Caco-2 (cell line): ENCODE results near the gene ITGA5. TPM values are rescaled to one million over a fixed set of nuclear protein-coding genes. Genes with fewer than 3 reads are reported as not detected.

ENCODE experiments used
- BruUV-seq: library from RNA; stranded (reverse); fragments of 400-500 nt; replicated peaks from 2 replicates; lab custom pipeline; 2021; lab: Mats Ljungman, UMichigan
- CTCF ChIA-PET: fragments of 300-600 bp; sonication (Branson Sonifier 250); formaldehyde crosslinking; loops from one replicate; lab custom pipeline; 2022; ENCODE audit warnings: antibody characterized with exemption; lab: Charles Lee
- POLR2A ChIA-PET: fragments of 300-600 bp; sonication (Branson Sonifier 250); formaldehyde crosslinking; loops from one replicate; lab custom pipeline; 2022; ENCODE audit warnings: antibody characterized with exemption; lab: Charles Lee
- DNase-seq, 2 experiments: peaks; one replicate each; pipeline versions ENCODE4 v3.0.0 to v3.0.0-alpha.2; 2020 to 2022
- H3K27me3 ChIP-seq: replicated peaks from 2 replicates; pipeline ENCODE4 v1.6.0; 2011; ENCODE audit warnings: low read length; ENCODE audit not compliant: control insufficient read depth, insufficient read depth
- H3K36me3 ChIP-seq: 2 replicates; pipeline ENCODE4 v1.5.1; 2011; ENCODE audit warnings: low read length; ENCODE audit not compliant: control insufficient read depth, insufficient read depth
- H3K4me1 ChIP-seq: fragments of 250-450 bp; sonication (Bioruptor Pico); 2 replicates; pipeline ENCODE4 v1.5.1; 2020; ENCODE audit warnings: mild to moderate bottlenecking
- H3K4me3 ChIP-seq: 2 replicates; pipeline ENCODE4 v1.5.1; 2011; ENCODE audit warnings: low read depth, mild to moderate bottlenecking, control low read depth, low read length
- H3K9me3 ChIP-seq: fragments of 250-450 bp; sonication (Bioruptor Pico); 2 replicates; pipeline ENCODE4 v1.5.1; 2020; ENCODE audit warnings: mild to moderate bottlenecking, moderate library complexity
- H3K27ac Mint-ChIP-seq: one replicate; pipeline ENCODE4 v1.8.0; 2022; ENCODE audit warnings: mixed read lengths; ENCODE audit not compliant: unreplicated experiment
- H3K27me3 Mint-ChIP-seq: one replicate; pipeline ENCODE4 v1.8.0; 2022; ENCODE audit warnings: mixed read lengths; ENCODE audit not compliant: insufficient read depth, unreplicated experiment
- H3K36me3 Mint-ChIP-seq: one replicate; pipeline ENCODE4 v1.8.0; 2022; ENCODE audit warnings: mild to moderate bottlenecking, mixed read lengths; ENCODE audit not compliant: insufficient read depth, unreplicated experiment
- H3K4me1 Mint-ChIP-seq: one replicate; pipeline ENCODE4 v1.8.0; 2022; ENCODE audit warnings: low read depth, mixed read lengths; ENCODE audit not compliant: unreplicated experiment
- H3K4me3 Mint-ChIP-seq: one replicate; pipeline ENCODE4 v1.8.0; 2022; ENCODE audit warnings: mild to moderate bottlenecking, moderate library complexity, mixed read lengths; ENCODE audit not compliant: unreplicated experiment
- H3K9me3 Mint-ChIP-seq: one replicate; pipeline ENCODE4 v1.8.0; 2022; ENCODE audit warnings: mixed read lengths; ENCODE audit not compliant: unreplicated experiment
- CTCF ChIP-seq, 2 experiments: fragments of 200-600 bp in 1 of 2; IDR thresholded peaks; 1 replicate in 1 of 2; 2 replicates in 1 of 2; pipeline versions ENCODE4 v1.5.1 to v1.8.0; 2011 to 2022; ENCODE audit warnings: antibody characterized with exemption in 1 of 2, control low read depth in 1 of 2, inconsistent platforms in 1 of 2, low read depth in 1 of 2, low read length in 1 of 2, mild to moderate bottlenecking in 1 of 2, moderate library complexity in 1 of 2; ENCODE audit not compliant: insufficient read depth in 1 of 2, severe bottlenecking in 1 of 2, unreplicated experiment in 1 of 2
- intact Hi-C: fragments of 100-400 bp; cut with micrococcal nuclease; formaldehyde crosslinking; loops from one replicate; pipeline ENCODE4 v1.10.0; 2022; ENCODE audit not compliant: unreplicated experiment
- total RNA-seq: library from RNA; stranded (reverse); gene quantifications from 2 replicates; pipeline ENCODE4 v1.2.3, GENCODE V29; 2022

ITGA5 gene
- total RNA-seq, 1 experiment from 2014 or later: 17.3 TPM

- Mint-ChIP-seq H3K4me1 (no peaks in the 10 kb centered on the region), H3K4me3 (no peak overlapping the region), H3K27ac (no peak overlapping the region), H3K36me3 (peaks cover 4% of the 10 kb centered on the region), H3K27me3 (no peaks in the 10 kb centered on the region), H3K9me3 (no peaks in the 10 kb centered on the region)
- no peaks in the 10 kb centered on the region for H3K36me3 ChIP-seq
- intact Hi-C loops: no loop called here
- no peaks in the 10 kb centered on the region for H3K4me1 ChIP-seq
- no peaks in the 10 kb centered on the region for H3K27me3 ChIP-seq
- TF ChIP-seq CTCF (IDR thresholded peaks at IDR 0.05; ENCODE audit: insufficient read depth in 1 of 2, low read depth in 1 of 2, low read length in 1 of 2, severe bottlenecking in 1 of 2, unreplicated experiment in 1 of 2): no peak
- H3K4me3 ChIP-seq: no peak overlapping the region
- H3K9me3 ChIP-seq: no peaks in the 10 kb centered on the region
- ChIA-PET POLR2A (no interaction called here), CTCF (interaction anchor here (1.1 to 1.5 kb wide), 2 partner anchors 18 to 58 kb away, joined by 3 to 4 read pairs; no protein-coding TSS in a partner anchor)
- BruUV-seq: no TSS peak
- DNase-seq: no peak
Observed at GRCh38 chr12:54381136-54381535, 37.9 kb downstream of the ITGA5 start.

- peaks cover 4% of the 10 kb centered on the region for H3K36me3 Mint-ChIP-seq
- H3K4me1 ChIP-seq: no peaks in the 10 kb centered on the region
- no peaks in the 10 kb centered on the region for H3K36me3 ChIP-seq
- peak; percentile 89 to 95 for DNase-seq
- no TSS peak for BruUV-seq
- no peaks in the 10 kb centered on the region for H3K4me1 Mint-ChIP-seq
- POLR2A ChIA-PET: interaction anchor here (0.6 to 1.6 kb wide), 2 partner anchors 100 to 344 kb away, joined by 3 to 8 read pairs; partner anchors contain the start of genes CBX5 and HNRNPA1
- intact Hi-C loops: loop anchor here (1.0 kb wide), 2 partner anchors 8 to 12 kb away; no protein-coding TSS in a partner anchor
- no peaks in the 10 kb centered on the region for H3K27me3 ChIP-seq
- no peaks in the 10 kb centered on the region for H3K9me3 ChIP-seq
- CTCF ChIA-PET: interaction anchor here (0.6 to 2.9 kb wide), 20 partner anchors 8 to 165 kb away, joined by 3 to 28 read pairs (median 5); partner anchors contain the start of genes CBX5, COPZ1 and HNRNPA1
- H3K27me3 Mint-ChIP-seq: no peaks in the 10 kb centered on the region
- H3K27ac Mint-ChIP-seq: no peak overlapping the region
- no peaks in the 10 kb centered on the region for H3K9me3 Mint-ChIP-seq
- peak; percentile 99 to 100 for TF ChIP-seq CTCF (IDR thresholded peaks at IDR 0.05; ENCODE audit: insufficient read depth in 1 of 2, low read depth in 1 of 2, low read length in 1 of 2, severe bottlenecking in 1 of 2, unreplicated experiment in 1 of 2)
- peak overlapping the region; percentile 81 for H3K4me3 Mint-ChIP-seq
- peak overlapping the region; percentile 39 for H3K4me3 ChIP-seq
Observed at GRCh38 chr12:54379398-54380201, 39.5 kb downstream of the ITGA5 start.

- no peak for TF ChIP-seq CTCF (IDR thresholded peaks at IDR 0.05; ENCODE audit: insufficient read depth in 1 of 2, low read depth in 1 of 2, low read length in 1 of 2, severe bottlenecking in 1 of 2, unreplicated experiment in 1 of 2)
- Mint-ChIP-seq H3K4me1 (no peaks in the 10 kb centered on the region), H3K9me3 (no peaks in the 10 kb centered on the region), H3K27me3 (no peaks in the 10 kb centered on the region), H3K4me3 (peak overlapping the region; percentile 81), H3K36me3 (peaks cover 4% of the 10 kb centered on the region), H3K27ac (no peak overlapping the region)
- no peaks in the 10 kb centered on the region for H3K9me3 ChIP-seq
- no peaks in the 10 kb centered on the region for H3K36me3 ChIP-seq
- DNase-seq: peak; percentile 65 to 83
- intact Hi-C loops: loop anchor here (1.0 kb wide), 2 partner anchors 8 to 12 kb away; no protein-coding TSS in a partner anchor
- no TSS peak for BruUV-seq
- no peaks in the 10 kb centered on the region for H3K27me3 ChIP-seq
- no peaks in the 10 kb centered on the region for H3K4me1 ChIP-seq
- CTCF ChIA-PET: interaction anchor here (0.6 to 2.9 kb wide), 22 partner anchors 8 to 164 kb away, joined by 3 to 28 read pairs (median 5); partner anchors contain the start of genes CBX5, COPZ1 and HNRNPA1
- H3K4me3 ChIP-seq: peak overlapping the region; percentile 39
- POLR2A ChIA-PET: interaction anchor here (0.6 to 1.6 kb wide), 2 partner anchors 99 to 343 kb away, joined by 3 to 8 read pairs; partner anchors contain the start of genes CBX5 and HNRNPA1
Observed at GRCh38 chr12:54378796-54379397, 40.2 kb downstream of the ITGA5 start.
